GM12891 (cell line): Measurements from ENCODE around the gene RARB.

ENCODE experiments used
- POLR2A ChIP-seq: IDR thresholded peaks from 2 replicates; pipeline ENCODE4 v1.6.1; 2011; ENCODE audit warnings: low read depth, low read length, control low read depth
- POLR2AphosphoS5 ChIP-seq: IDR thresholded peaks from 2 replicates; pipeline ENCODE4 v1.6.1; 2011; ENCODE audit warnings: low read depth, low read length, control low read depth
- SPI1 ChIP-seq: IDR thresholded peaks from 2 replicates; pipeline ENCODE4 v1.6.1; 2011; ENCODE audit warnings: low read depth, low read length, control low read depth
- TAF1 ChIP-seq: IDR thresholded peaks from 2 replicates; pipeline ENCODE4 v1.6.1; 2011; ENCODE audit warnings: low read depth, low read length, control low read depth

DNA sequence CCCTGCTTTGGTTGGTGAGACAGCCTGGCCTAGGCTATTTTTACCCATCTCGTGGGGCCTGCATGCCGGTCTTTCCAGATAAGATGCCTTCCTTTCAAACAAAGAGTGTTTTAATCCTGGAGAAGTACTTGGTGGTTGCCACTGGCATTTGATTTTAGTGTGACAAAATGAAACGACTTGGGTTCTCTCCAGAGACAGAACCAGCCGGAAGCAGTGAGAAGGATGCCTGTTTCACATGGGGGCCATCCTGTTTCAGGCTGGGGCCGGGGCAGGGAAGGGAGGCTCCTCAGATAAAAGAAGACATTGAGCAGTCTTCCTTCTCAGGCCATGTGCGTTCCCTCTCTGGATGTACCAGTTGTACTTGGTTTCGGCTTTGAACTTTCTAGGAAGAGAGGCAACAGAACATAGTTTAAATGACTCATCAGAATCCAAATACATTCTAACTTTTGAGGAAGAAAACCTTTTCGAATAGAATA lies 161.8 kb downstream of the RARB start:
- TF ChIP-seq POLR2A (no peak), TAF1 (no peak), POLR2AphosphoS5 (no peak), SPI1 (no peak)
